Occipital lobe (tissue), 2 donors: ENCODE data around the gene ANKRD13A. TPM values are rescaled to one million over a fixed set of nuclear protein-coding genes. Genes with fewer than 3 reads are reported as not detected.

ENCODE experiments used
- DNase-seq: peaks from one replicate; lab custom pipeline; 2025; lab: John Stamatoyannopoulos, UW
- total RNA-seq: library from RNA; depleted of rRNA; stranded (reverse); fragments of >200 nt; gene quantifications from one replicate; pipeline ENCODE4 v1.2.3, GENCODE V29; 2014

Gene ANKRD13A
- 20.6 TPM for total RNA-seq

GRCh38 chr12:109998904-109999648, at the start of gene ANKRD13A:
Gene ANKRD13A, plus strand, starts transcription at chr12:109999430. Its CDS starts 259 bp downstream, at chr12:109999689.
- peak; percentile 89 for DNase-seq

DNA sequence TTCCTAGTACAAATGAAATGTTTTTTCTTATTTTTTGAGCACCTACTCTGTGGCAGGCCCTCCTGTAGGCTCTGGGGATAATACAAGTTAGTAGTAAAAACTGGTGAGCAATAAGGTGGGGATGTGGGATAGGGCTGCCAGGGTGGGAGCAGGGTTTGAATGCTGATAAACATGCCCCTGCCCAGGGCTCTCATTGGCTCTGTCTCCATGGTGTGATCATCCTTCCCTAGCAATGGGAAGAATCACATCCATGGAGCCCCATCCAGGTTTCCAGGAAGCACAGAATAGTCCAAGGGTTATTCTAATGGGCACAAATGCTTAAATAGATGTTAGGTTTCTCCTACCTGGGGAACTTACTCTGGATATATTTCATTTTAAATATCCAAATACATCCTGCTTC, 48.6 kb upstream of the ANKRD13A start:
- no peak for DNase-seq

- DNase-seq: no peak
Observed at GRCh38 chr12:109951136-109951535, 48.1 kb upstream of the ANKRD13A start.

DNA sequence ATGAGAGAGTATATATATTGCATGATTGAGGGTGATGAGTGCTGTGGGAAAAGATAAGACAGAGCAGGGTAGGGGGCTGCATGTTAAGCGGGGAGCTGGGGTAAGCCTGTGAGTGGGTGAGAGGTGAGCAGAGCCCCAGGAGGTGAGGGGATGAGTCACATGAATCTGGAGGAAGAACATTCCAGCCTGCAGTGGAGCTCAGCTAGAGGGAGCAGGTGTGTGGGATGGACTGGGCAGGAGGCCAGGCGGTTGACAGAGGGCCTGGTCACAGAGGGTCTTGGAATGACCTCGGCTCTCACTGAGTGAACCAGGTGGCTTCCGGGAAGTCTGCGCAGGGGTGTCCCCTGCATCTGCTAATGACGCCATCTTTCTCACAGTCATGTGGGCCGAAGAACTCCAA, 47.5 kb upstream of the ANKRD13A start:
- DNase-seq: no peak

GRCh38 chr12:109952160-109952858, 46.9 kb upstream of the ANKRD13A start:
- no peak for DNase-seq

DNA sequence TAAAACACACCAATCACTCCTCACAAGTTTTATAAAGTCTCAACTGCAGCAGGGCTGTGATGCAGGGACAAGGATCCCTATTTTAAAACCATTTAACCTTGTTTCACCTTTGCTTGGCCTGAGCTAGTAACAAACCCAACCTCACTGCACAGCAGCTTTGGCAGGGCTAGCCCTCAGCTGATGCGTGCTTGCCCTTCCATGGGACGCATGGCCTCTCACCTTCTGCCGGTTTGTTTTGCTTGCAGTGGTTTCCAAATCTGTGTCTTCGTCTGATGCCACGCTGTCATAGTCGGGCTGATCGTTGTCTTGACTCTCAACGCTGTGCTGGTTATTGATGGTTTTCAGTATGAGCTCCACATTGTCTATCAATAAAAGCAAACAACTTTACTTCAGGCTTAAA, 46.4 kb upstream of the ANKRD13A start:
- no peak for DNase-seq

DNA sequence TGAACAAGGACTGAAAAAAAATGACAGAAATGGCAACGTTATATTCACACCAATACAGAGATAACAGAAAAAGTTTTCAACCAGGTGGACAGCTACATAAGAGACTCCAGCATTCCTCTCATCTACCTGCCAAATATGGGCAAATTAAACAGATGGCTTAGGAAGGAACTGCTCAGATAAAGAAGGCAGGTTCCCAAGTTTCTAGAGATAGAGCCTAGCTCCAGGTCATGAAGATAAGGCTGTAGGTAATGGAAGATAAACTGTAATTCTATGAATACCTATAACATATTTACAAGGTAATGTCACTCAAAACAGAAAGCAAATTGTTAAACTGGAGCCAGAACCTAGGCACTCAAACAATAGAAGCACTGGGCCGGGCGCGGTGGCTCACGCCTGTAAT, 45.6 kb upstream of the ANKRD13A start:
- no peak for DNase-seq

GRCh38 chr12:109958374-109958773, 40.9 kb upstream of the ANKRD13A start:
- no peak for DNase-seq

GRCh38 chr12:109959411-109960093, 39.7 kb upstream of the ANKRD13A start:
- DNase-seq: no peak

DNA sequence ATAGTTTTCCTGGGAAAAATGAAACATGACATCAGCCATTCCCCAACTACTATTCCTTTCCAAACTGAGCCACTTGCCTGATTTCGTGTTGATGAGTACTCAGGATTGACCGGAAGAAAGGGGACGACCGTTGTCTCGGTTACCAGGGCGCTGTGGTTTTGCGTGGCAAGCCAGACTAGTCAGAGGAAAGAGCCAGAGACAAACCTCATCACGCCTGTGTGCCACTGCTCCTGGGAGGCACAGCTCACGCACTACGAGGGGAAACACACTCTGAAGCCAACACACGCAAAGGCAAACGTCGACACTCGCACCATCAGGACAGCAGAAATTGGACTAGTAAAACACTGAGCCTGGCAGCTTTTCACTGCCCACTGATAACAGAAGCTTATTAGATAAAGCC, 38.0 kb upstream of the ANKRD13A start:
- DNase-seq: no peak

GRCh38 chr12:109961612-109962011, 37.6 kb upstream of the ANKRD13A start:
- DNase-seq: no peak

GRCh38 chr12:109962398-109962797, 36.8 kb upstream of the ANKRD13A start:
- DNase-seq: no peak

GRCh38 chr12:109963330-109963729, 35.9 kb upstream of the ANKRD13A start:
- DNase-seq: no peak

DNA sequence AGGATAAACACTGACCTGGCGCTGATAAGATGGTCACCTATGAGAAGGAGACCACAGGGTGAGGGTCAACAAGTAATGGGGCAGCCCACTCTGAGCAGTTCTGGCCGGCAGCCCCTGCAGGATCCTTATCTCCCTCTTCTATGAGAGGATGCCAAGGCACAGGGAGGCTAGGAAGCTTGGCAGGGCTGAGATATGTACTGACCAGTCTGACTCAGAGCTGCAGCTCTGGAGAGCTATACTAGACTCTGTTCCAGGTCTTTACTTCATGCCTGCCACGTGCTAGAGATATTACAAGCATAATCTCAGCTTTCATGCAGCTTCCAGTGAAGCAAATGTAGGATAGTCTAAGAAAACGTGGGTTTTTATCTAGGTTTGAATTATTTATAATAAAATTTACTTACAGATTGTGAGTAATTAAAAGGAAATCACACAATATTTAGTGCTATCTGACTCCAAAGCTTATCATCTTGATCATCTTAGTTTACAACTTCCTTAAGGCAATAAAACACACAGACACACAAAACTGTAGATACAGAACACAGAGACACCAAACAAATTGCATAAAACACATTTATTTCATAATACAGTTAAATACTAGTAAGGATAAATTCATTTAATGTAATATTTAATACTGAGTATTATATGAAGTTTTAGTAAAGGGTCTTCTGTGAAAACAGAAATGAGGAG, 35.3 kb upstream of the ANKRD13A start:
- DNase-seq: no peak

- no peak for DNase-seq
Observed at GRCh38 chr12:109966546-109966945, 32.7 kb upstream of the ANKRD13A start.

GRCh38 chr12:109967383-109968031, 31.7 kb upstream of the ANKRD13A start:
- DNase-seq: no peak

- DNase-seq: no peak
Observed at GRCh38 chr12:109968032-109968420, 31.2 kb upstream of the ANKRD13A start.

- no peak for DNase-seq
Observed at GRCh38 chr12:109968801-109969200, 30.4 kb upstream of the ANKRD13A start.

- DNase-seq: no peak
Observed at GRCh38 chr12:109972821-109973220, 26.4 kb upstream of the ANKRD13A start.

DNA sequence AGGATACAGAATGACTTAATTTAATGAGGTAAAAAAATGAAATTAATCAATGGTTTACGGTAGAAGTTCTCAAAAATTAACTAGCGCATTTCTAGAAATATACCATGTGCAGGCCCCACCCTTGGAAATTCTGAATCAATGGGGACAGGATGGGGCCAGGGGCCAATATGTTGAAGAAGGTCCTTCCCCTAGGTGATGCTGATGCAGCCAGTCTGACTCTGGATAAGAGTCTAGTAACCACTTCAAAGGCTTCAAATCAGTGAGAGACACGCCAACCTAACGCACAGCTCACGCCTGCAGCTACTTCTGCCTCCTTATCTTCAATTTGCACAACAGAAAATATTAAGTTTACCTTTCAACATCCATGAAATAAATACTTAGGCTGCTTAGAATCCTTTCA, 17.9 kb upstream of the ANKRD13A start:
- DNase-seq: no peak

- no peak for DNase-seq
Observed at GRCh38 chr12:109982210-109982609, 17.0 kb upstream of the ANKRD13A start.
